Neuronal stem cell (in vitro differentiated cells): ENCODE data around the gene ANKFY1.

ENCODE experiments used
- DNase-seq: peaks from one replicate; pipeline ENCODE4 v3.0.0-alpha.2; 2013; ENCODE audit warnings: low spot score
- H2AFZ ChIP-seq: one replicate; pipeline ENCODE4 v1.6.1; 2013; ENCODE audit warnings: mild to moderate bottlenecking, low read length, inconsistent platforms
- H2AK5ac ChIP-seq: 2 replicates; pipeline ENCODE4 v1.6.1; 2013; ENCODE audit warnings: low read depth, mild to moderate bottlenecking, inconsistent platforms, low read length, moderate library complexity, mixed read lengths
- H2BK120ac ChIP-seq: 2 replicates; pipeline ENCODE4 v1.6.1; 2013; ENCODE audit warnings: low read depth, mild to moderate bottlenecking, inconsistent platforms, low read length, moderate library complexity, mixed read lengths
- H2BK12ac ChIP-seq: one replicate; pipeline ENCODE4 v1.6.1; 2013; ENCODE audit warnings: low read length, inconsistent platforms
- H2BK15ac ChIP-seq: 2 replicates; pipeline ENCODE4 v1.6.1; 2013; ENCODE audit warnings: mild to moderate bottlenecking, low read length, inconsistent platforms, mixed read lengths
- H2BK5ac ChIP-seq: one replicate; pipeline ENCODE4 v1.6.1; 2013; ENCODE audit warnings: inconsistent platforms, mild to moderate bottlenecking, low read length, moderate library complexity
- H3K14ac ChIP-seq: one replicate; pipeline ENCODE4 v1.6.1; 2013; ENCODE audit warnings: low read length, inconsistent platforms
- H3K18ac ChIP-seq: 2 replicates; pipeline ENCODE4 v1.6.1; 2013; ENCODE audit warnings: low read length, inconsistent platforms
- H3K23ac ChIP-seq: 2 replicates; pipeline ENCODE4 v1.6.1; 2013; ENCODE audit warnings: low read depth, mild to moderate bottlenecking, mixed read lengths, low read length, inconsistent platforms; ENCODE audit not compliant: poor library complexity
- H3K27ac ChIP-seq: replicated peaks from 3 replicates; pipeline ENCODE4 v1.5.1; 2013; ENCODE audit warnings: low read length, inconsistent platforms
- H3K27me3 ChIP-seq, 3 experiments: 2 replicates each; pipeline ENCODE4 v1.6.1; 2013; ENCODE audit warnings: low read length in 3 of 3, mild to moderate bottlenecking in 2 of 3, inconsistent platforms in 1 of 3, low read depth in 1 of 3, mixed read lengths in 1 of 3, moderate library complexity in 1 of 3; ENCODE audit not compliant: control insufficient read depth in 3 of 3, insufficient read depth in 3 of 3
- H3K36me3 ChIP-seq, 2 donors: replicated peaks in 1 of 2; 2 replicates each; pipeline ENCODE4 v1.6.1; 2013; ENCODE audit warnings: low read length in 2 of 2; ENCODE audit not compliant: control insufficient read depth in 2 of 2, insufficient read depth in 2 of 2
- H3K4ac ChIP-seq: 2 replicates; pipeline ENCODE4 v1.6.1; 2013; ENCODE audit warnings: inconsistent platforms, mild to moderate bottlenecking, low read length, moderate library complexity
- H3K4me1 ChIP-seq, 2 donors: 1 replicate in 1 of 2; 2 replicates in 1 of 2; pipeline ENCODE4 v1.6.1; 2013; ENCODE audit warnings: low read length in 2 of 2, low read depth in 1 of 2; ENCODE audit not compliant: control insufficient read depth in 2 of 2, insufficient read depth in 1 of 2
- H3K4me2 ChIP-seq: one replicate; pipeline ENCODE4 v1.6.1; 2013; ENCODE audit warnings: mild to moderate bottlenecking, low read length, inconsistent platforms; ENCODE audit not compliant: insufficient read depth, poor library complexity, severe bottlenecking
- H3K4me3 ChIP-seq, 2 donors: 2 replicates each; pipeline ENCODE4 v1.5.1; 2013; ENCODE audit warnings: low read length in 2 of 2, mild to moderate bottlenecking in 2 of 2, inconsistent platforms in 1 of 2, moderate library complexity in 1 of 2
- H3K79me1 ChIP-seq: one replicate; pipeline ENCODE4 v1.6.1; 2013; ENCODE audit warnings: low read depth, mild to moderate bottlenecking, inconsistent platforms, low read length, moderate library complexity
- H3K9ac ChIP-seq: one replicate; pipeline ENCODE4 v1.6.1; 2013; ENCODE audit warnings: mild to moderate bottlenecking, low read depth, low read length, inconsistent platforms; ENCODE audit not compliant: poor library complexity
- H3K9me3 ChIP-seq, 2 donors: replicated peaks in 1 of 2; 2 replicates each; pipeline versions ENCODE3 to v1.6.1; 2013; ENCODE audit warnings: low read length in 2 of 2, mild to moderate bottlenecking in 2 of 2, inconsistent platforms in 1 of 2, low read depth in 1 of 2, mixed read lengths in 1 of 2, moderate library complexity in 1 of 2; ENCODE audit not compliant: control insufficient read depth in 2 of 2, insufficient read depth in 1 of 2
- H4K8ac ChIP-seq: one replicate; pipeline ENCODE4 v1.6.1; 2013; ENCODE audit warnings: low read depth, mild to moderate bottlenecking, inconsistent platforms, low read length, moderate library complexity
- H4K91ac ChIP-seq: one replicate; pipeline ENCODE4 v1.6.1; 2013; ENCODE audit warnings: low read length, low read depth, mild to moderate bottlenecking, inconsistent platforms; ENCODE audit not compliant: poor library complexity
- WGBS, 2 donors: extraction: QIAGEN DNeasy Blood & Tissue Kit; methylation state at CpG; one replicate each; pipeline ENCODE4 v1.1.7; 2013; ENCODE audit warnings: missing lambda C conversion rate in 2 of 2, mixed read lengths in 1 of 2; ENCODE audit not compliant: insufficient read length in 2 of 2, insufficient replicate concordance in 1 of 2; ENCODE audit errors: extremely low coverage in 2 of 2; 5-methylcytosine and 5-hydroxymethylcytosine counted together

Gene ANKFY1

GRCh38 chr17:4155980-4156620, 107.7 kb downstream of the ANKFY1 start:
- no peak overlapping the region for H2BK120ac ChIP-seq
- no peak overlapping the region for H2BK15ac ChIP-seq
- peak overlapping the region; percentile 9 for H3K14ac ChIP-seq
- no peak overlapping the region for H2AK5ac ChIP-seq
- peak overlapping the region; percentile 66 for H3K23ac ChIP-seq
- H2AFZ ChIP-seq = no peak overlapping the region
- H4K91ac ChIP-seq = no peak overlapping the region
- H3K9ac ChIP-seq = no peak overlapping the region
- H3K4me1 ChIP-seq = no peaks in the 10 kb centered on the region
- WGBS, 2 donors = no CpG with 5 or more reads among the region's 10 CpGs
- no peak for DNase-seq
- no peak overlapping the region for H3K27ac ChIP-seq
- H2BK12ac ChIP-seq = no peak overlapping the region
- H3K4ac ChIP-seq = peak overlapping the region; percentile 28
- no peak overlapping the region for H4K8ac ChIP-seq
- no peak overlapping the region for H3K4me2 ChIP-seq
- H3K27me3 ChIP-seq = no peaks in the 10 kb centered on the region
- no peaks in the 10 kb centered on the region for H3K79me1 ChIP-seq
- H3K4me3 ChIP-seq = no peak overlapping the region
- H2BK5ac ChIP-seq = no peak overlapping the region
- peaks cover 0 to 36% of the 10 kb centered on the region in 2 donors for H3K36me3 ChIP-seq
- H3K9me3 ChIP-seq = no peaks in the 10 kb centered on the region
- no peak overlapping the region for H3K18ac ChIP-seq

- Histone ChIP-seq H2AK5ac (no peak overlapping the region), H3K9me3 (no peaks in the 10 kb centered on the region), H3K4me2 (no peak overlapping the region), H3K9ac (no peak overlapping the region), H3K4me3 (no peak overlapping the region), H2BK15ac (no peak overlapping the region), H3K4ac (no peak overlapping the region), H3K27me3 (no peaks in the 10 kb centered on the region), H3K18ac (no peak overlapping the region), H2BK5ac (no peak overlapping the region), H2BK120ac (no peak overlapping the region), H3K79me1 (no peaks in the 10 kb centered on the region), H4K8ac (no peak overlapping the region), H3K27ac (no peak overlapping the region), H3K14ac (no peak overlapping the region), H3K36me3 (peaks cover 0 to 39% of the 10 kb centered on the region in 2 donors), H3K4me1 (no peaks in the 10 kb centered on the region), H4K91ac (no peak overlapping the region), H2BK12ac (no peak overlapping the region), H2AFZ (no peak overlapping the region), H3K23ac (no peak overlapping the region)
- no CpG with 5 or more reads among the region's 3 CpGs for WGBS, 2 donors
- no peak for DNase-seq
These were observed 109.6 kb downstream of the ANKFY1 start for GRCh38 chr17:4154201-4154600.

- Histone ChIP-seq H3K9me3 (no peaks in the 10 kb centered on the region), H3K4me3 (no peak overlapping the region), H3K4me1 (no peaks in the 10 kb centered on the region), H3K36me3 (peaks cover 0 to 34% of the 10 kb centered on the region in 2 donors), H3K4ac (no peak overlapping the region), H4K8ac (no peak overlapping the region), H3K27ac (no peak overlapping the region), H3K9ac (no peak overlapping the region), H4K91ac (no peak overlapping the region), H3K27me3 (no peaks in the 10 kb centered on the region), H2BK120ac (no peak overlapping the region), H2AFZ (no peak overlapping the region), H3K14ac (no peak overlapping the region), H3K23ac (no peak overlapping the region), H2BK12ac (no peak overlapping the region), H3K79me1 (no peaks in the 10 kb centered on the region), H3K18ac (no peak overlapping the region), H2BK5ac (no peak overlapping the region), H2AK5ac (no peak overlapping the region), H3K4me2 (no peak overlapping the region), H2BK15ac (no peak overlapping the region)
- WGBS, 2 donors = no CpG with 5 or more reads among the region's 3 CpGs
- no peak for DNase-seq
These were observed 111.3 kb downstream of the ANKFY1 start for GRCh38 chr17:4152471-4152870.

GRCh38 chr17:4150096-4150495, 113.7 kb downstream of the ANKFY1 start:
- no peak overlapping the region for H4K8ac ChIP-seq
- no CpG with 5 or more reads among the region's 6 CpGs for WGBS, 2 donors
- no peak overlapping the region for H3K23ac ChIP-seq
- no peak overlapping the region for H3K9ac ChIP-seq
- no peak overlapping the region for H3K4me2 ChIP-seq
- H3K4me3 ChIP-seq = no peak overlapping the region
- no peaks in the 10 kb centered on the region for H3K9me3 ChIP-seq
- H3K18ac ChIP-seq = no peak overlapping the region
- no peak for DNase-seq
- no peak overlapping the region for H2BK5ac ChIP-seq
- H3K36me3 ChIP-seq = peaks cover 0 to 11% of the 10 kb centered on the region in 2 donors
- no peak overlapping the region for H4K91ac ChIP-seq
- H3K27ac ChIP-seq = no peak overlapping the region
- H3K79me1 ChIP-seq = peaks cover 3% of the 10 kb centered on the region
- no peak overlapping the region for H3K14ac ChIP-seq
- H3K4ac ChIP-seq = no peak overlapping the region
- H2AFZ ChIP-seq = no peak overlapping the region
- H2AK5ac ChIP-seq = no peak overlapping the region
- no peaks in the 10 kb centered on the region for H3K4me1 ChIP-seq
- no peak overlapping the region for H2BK120ac ChIP-seq
- H2BK12ac ChIP-seq = no peak overlapping the region
- no peak overlapping the region for H2BK15ac ChIP-seq
- no peaks in the 10 kb centered on the region for H3K27me3 ChIP-seq
